HL-60 (cell line): Measurements from ENCODE around the gene IFIT3.

Source experiments
- DNase-seq, 2 experiments: peaks; one replicate each; pipeline ENCODE4 v3.0.0-alpha.2; 2010 to 2020; ENCODE audit warnings: low read depth in 1 of 2, low spot score in 1 of 2
- H3K27ac ChIP-seq: fragments of 250-450 bp; sonication (Bioruptor Pico); replicated peaks from 2 replicates; pipeline ENCODE4 v1.5.1; 2020; ENCODE audit warnings: mild to moderate bottlenecking, moderate library complexity
- H3K27me3 ChIP-seq: fragments of 250-450 bp; sonication (Bioruptor Pico); 2 replicates; pipeline ENCODE4 v1.5.1; 2021; ENCODE audit warnings: mild to moderate bottlenecking, moderate library complexity; ENCODE audit not compliant: insufficient read depth, poor library complexity, severe bottlenecking
- H3K4me3 ChIP-seq: replicated peaks from 2 replicates; pipeline ENCODE4 v1.5.1; 2011; ENCODE audit warnings: mild to moderate bottlenecking, control low read depth, low read length; ENCODE audit not compliant: insufficient read depth
- GABPA ChIP-seq: IDR thresholded peaks from 2 replicates; pipeline ENCODE4 v1.6.1; 2012; ENCODE audit warnings: low read depth
- POLR2AphosphoS5 ChIP-seq: IDR thresholded peaks from 2 replicates; pipeline ENCODE4 v1.6.1; 2012; ENCODE audit warnings: low read depth
- SPI1 ChIP-seq: IDR thresholded peaks from 2 replicates; pipeline ENCODE4 v1.6.1; 2012; ENCODE audit warnings: low read depth, mild to moderate bottlenecking, borderline replicate concordance
- TF ChIP-seq, protein P1 (sequence below): IDR thresholded peaks from 2 replicates; pipeline ENCODE4 v1.6.1; 2012; ENCODE audit warnings: low read depth; ENCODE audit not compliant: insufficient replicate concordance
- TF ChIP-seq, protein P2 (sequence below): IDR thresholded peaks from one replicate; pipeline ENCODE4 v1.5.1; 2011; ENCODE audit warnings: low read length, control low read depth, inconsistent platforms; ENCODE audit not compliant: insufficient read depth

IFIT3 gene

DNA sequence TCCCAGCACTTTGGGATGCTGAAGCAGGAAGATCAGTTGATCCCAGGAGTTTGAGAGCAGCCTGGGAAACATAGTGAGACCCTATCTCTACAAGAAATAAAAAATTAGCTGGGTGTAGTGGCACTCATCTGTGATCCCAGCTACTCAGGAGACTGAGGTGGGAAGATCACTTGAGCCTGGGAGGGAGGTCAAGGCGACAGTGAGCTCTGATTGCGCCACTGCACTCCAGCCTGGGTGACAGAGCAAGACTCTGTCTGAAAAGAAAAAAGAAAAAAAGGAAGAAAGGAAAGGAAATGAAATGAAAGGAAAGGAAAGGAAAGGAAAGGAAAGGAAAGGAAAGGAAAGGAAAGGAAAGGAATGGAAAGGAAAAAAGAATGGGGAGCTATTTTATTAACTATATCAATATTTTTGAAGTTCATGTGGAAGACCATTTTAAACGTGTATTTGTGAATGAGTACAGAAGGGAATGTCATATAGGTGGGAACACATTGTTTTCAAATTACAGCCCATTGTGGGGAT is 33.0 kb upstream of the IFIT3 start:
- TF ChIP-seq GABPA (no peak), POLR2AphosphoS5 (no peak), SPI1 (no peak)
- TF ChIP-seq, protein P1, sequence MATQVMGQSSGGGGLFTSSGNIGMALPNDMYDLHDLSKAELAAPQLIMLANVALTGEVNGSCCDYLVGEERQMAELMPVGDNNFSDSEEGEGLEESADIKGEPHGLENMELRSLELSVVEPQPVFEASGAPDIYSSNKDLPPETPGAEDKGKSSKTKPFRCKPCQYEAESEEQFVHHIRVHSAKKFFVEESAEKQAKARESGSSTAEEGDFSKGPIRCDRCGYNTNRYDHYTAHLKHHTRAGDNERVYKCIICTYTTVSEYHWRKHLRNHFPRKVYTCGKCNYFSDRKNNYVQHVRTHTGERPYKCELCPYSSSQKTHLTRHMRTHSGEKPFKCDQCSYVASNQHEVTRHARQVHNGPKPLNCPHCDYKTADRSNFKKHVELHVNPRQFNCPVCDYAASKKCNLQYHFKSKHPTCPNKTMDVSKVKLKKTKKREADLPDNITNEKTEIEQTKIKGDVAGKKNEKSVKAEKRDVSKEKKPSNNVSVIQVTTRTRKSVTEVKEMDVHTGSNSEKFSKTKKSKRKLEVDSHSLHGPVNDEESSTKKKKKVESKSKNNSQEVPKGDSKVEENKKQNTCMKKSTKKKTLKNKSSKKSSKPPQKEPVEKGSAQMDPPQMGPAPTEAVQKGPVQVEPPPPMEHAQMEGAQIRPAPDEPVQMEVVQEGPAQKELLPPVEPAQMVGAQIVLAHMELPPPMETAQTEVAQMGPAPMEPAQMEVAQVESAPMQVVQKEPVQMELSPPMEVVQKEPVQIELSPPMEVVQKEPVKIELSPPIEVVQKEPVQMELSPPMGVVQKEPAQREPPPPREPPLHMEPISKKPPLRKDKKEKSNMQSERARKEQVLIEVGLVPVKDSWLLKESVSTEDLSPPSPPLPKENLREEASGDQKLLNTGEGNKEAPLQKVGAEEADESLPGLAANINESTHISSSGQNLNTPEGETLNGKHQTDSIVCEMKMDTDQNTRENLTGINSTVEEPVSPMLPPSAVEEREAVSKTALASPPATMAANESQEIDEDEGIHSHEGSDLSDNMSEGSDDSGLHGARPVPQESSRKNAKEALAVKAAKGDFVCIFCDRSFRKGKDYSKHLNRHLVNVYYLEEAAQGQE = no peak
- TF ChIP-seq, protein P2, sequence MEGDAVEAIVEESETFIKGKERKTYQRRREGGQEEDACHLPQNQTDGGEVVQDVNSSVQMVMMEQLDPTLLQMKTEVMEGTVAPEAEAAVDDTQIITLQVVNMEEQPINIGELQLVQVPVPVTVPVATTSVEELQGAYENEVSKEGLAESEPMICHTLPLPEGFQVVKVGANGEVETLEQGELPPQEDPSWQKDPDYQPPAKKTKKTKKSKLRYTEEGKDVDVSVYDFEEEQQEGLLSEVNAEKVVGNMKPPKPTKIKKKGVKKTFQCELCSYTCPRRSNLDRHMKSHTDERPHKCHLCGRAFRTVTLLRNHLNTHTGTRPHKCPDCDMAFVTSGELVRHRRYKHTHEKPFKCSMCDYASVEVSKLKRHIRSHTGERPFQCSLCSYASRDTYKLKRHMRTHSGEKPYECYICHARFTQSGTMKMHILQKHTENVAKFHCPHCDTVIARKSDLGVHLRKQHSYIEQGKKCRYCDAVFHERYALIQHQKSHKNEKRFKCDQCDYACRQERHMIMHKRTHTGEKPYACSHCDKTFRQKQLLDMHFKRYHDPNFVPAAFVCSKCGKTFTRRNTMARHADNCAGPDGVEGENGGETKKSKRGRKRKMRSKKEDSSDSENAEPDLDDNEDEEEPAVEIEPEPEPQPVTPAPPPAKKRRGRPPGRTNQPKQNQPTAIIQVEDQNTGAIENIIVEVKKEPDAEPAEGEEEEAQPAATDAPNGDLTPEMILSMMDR = no peak
- Histone ChIP-seq H3K4me3 (no peak overlapping the region), H3K27me3 (no peaks in the 10 kb centered on the region), H3K27ac (peak overlapping the region; percentile 69)
- no peak for DNase-seq

DNA sequence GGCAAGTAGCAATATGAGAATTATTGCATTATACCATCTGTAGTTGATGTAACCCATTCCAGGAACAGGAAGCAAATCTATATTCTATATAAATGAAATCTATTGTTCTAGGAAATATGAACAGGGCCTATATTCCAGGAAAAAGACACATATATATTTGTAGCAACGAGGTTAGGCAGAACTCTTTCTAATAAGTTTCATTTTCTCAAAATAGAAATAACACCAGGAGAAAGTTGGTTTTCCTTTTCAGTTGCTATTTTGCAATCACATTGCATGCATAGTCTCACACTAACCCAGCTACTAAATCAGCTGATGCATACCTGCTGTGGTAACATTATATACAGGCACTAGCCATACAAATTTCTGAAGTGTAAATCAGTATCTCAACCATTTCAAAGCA is 32.2 kb upstream of the IFIT3 start:
- peak overlapping the region; percentile 69 for H3K27ac ChIP-seq
- no peak overlapping the region for H3K4me3 ChIP-seq
- no peaks in the 10 kb centered on the region for H3K27me3 ChIP-seq
- TF ChIP-seq GABPA = no peak
- DNase-seq = peak; percentile 40 to 41

DNA sequence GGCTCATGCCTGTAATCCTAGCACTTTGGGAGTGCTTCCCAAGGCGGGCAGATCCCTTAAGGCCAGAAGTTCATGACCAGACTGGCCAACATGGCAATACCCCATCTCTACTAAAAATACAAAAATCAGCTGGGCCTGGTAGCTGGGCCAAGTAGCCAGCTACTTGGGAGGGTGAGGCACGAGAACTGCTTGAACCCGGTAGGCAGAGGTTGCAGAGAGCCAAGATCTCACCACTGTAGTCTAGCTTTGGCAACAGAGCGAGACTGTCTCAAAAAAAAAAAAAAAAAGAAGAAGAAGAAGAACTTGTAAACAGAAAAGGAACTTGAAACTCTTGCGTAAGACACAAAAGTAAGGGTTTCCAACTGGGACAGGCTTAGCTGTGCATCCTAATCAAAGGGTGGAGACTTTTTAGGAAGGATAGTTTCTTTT is 31.6 kb upstream of the IFIT3 start:
- peak overlapping the region; percentile 69 for H3K27ac ChIP-seq
- TF ChIP-seq, protein P1 = no peak
- TF ChIP-seq GABPA = no peak
- no peak for TF ChIP-seq POLR2AphosphoS5
- TF ChIP-seq SPI1 = peak; percentile 16; the same call in 1 of the 2 replicates
- TF ChIP-seq, protein P2 = no peak
- H3K4me3 ChIP-seq = no peak overlapping the region
- DNase-seq = peak; percentile 75 to 88
- no peaks in the 10 kb centered on the region for H3K27me3 ChIP-seq

DNA sequence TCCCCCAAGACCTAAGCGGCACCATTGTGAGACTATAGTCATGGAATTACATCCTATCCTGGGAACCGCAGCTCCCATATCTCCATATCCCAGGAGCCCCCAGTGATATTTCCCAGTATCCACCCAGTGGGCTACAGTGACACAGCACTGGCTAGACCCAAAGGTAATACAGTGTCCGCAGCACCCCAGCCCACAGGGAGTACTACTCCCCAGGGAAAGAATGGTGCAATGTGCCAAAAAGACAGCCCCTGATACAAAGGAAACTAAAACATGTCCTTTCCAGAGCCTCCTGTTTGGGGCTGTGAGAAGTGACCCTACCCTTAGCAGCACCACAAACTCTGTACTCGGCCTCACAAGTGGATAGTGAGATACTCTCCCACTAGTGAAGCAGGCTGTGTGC is 30.4 kb upstream of the IFIT3 start:
- peak overlapping the region; percentile 24; the same call in 1 of the 2 replicates for H3K27ac ChIP-seq
- H3K4me3 ChIP-seq = no peak overlapping the region
- no peaks in the 10 kb centered on the region for H3K27me3 ChIP-seq
- TF ChIP-seq SPI1 (no peak), POLR2AphosphoS5 (no peak)
- DNase-seq = no peak

DNA sequence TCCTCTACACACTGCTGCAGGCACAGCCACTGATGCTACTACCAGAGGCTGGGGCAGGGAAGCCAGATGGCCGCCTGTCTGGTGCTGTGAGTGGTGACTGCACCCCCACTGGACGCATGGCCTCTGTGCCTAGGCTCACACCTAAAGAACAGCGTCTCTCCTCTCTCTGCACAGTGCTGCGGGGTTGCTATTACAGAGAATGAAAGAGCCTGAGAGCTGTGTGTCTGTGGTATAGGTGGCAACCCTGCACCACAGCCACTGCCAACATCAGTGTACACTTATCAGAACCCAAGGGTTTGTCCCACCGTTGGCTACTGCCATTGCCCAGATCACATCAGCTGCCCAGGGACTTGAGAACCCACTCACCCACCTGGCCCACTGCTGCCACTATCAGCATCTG is 30.0 kb upstream of the IFIT3 start:
- no peak overlapping the region for H3K4me3 ChIP-seq
- H3K27ac ChIP-seq = no peak overlapping the region
- no peak for DNase-seq
- TF ChIP-seq, protein P2 = no peak
- TF ChIP-seq POLR2AphosphoS5 = no peak
- TF ChIP-seq, protein P1 = no peak
- no peaks in the 10 kb centered on the region for H3K27me3 ChIP-seq
